Mammary epithelial cell (primary cell): ENCODE measurements around the gene PPFIBP1.

ENCODE experiments used
- EZH2 ChIP-seq: IDR thresholded peaks from 2 replicates; pipeline ENCODE4 v1.6.1; 2012; ENCODE audit warnings: low read length, inconsistent platforms, borderline replicate concordance
- TF ChIP-seq, protein P1 (sequence below), 2 donors: IDR thresholded peaks in 1 of 2; conservative IDR thresholded peaks in 1 of 2; 2 replicates each; pipeline ENCODE4 v1.5.1; 2011 to 2012; ENCODE audit warnings: inconsistent platforms in 2 of 2, low read length in 2 of 2, mild to moderate bottlenecking in 2 of 2, control low read depth in 1 of 2, low read depth in 1 of 2; ENCODE audit not compliant: insufficient read depth in 1 of 2; ENCODE audit errors: extremely low read depth in 1 of 2

DNA sequence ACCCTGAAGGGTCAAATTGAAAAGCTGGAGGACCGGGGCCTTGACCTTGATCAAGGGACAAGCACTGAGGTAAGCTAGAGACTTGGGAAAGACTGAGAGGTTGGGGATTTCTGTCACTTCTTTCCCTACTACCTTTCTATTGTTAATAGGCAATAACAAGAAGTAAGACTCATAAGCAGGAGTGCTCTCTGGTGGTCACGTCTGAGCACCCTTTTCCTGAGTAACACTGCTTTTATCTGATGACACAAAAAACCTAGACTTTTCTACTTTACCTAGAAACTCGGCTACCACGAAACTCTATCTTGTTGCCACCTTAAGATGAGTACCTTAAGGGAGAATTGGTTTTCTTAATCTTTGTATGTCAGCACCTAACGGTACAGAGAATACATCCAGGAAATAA lies 35.5 kb upstream of the PPFIBP1 start:
- TF ChIP-seq, protein P1, sequence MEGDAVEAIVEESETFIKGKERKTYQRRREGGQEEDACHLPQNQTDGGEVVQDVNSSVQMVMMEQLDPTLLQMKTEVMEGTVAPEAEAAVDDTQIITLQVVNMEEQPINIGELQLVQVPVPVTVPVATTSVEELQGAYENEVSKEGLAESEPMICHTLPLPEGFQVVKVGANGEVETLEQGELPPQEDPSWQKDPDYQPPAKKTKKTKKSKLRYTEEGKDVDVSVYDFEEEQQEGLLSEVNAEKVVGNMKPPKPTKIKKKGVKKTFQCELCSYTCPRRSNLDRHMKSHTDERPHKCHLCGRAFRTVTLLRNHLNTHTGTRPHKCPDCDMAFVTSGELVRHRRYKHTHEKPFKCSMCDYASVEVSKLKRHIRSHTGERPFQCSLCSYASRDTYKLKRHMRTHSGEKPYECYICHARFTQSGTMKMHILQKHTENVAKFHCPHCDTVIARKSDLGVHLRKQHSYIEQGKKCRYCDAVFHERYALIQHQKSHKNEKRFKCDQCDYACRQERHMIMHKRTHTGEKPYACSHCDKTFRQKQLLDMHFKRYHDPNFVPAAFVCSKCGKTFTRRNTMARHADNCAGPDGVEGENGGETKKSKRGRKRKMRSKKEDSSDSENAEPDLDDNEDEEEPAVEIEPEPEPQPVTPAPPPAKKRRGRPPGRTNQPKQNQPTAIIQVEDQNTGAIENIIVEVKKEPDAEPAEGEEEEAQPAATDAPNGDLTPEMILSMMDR (conservative IDR thresholded peaks at IDR 0.05 in 1 of 2, IDR thresholded peaks at IDR 0.05 in 1 of 2; ENCODE audit: extremely low read depth in 1 of 2, insufficient read depth in 1 of 2, low read depth in 1 of 2, low read length in 2 of 2), result no peak
- TF ChIP-seq EZH2, result no peak
